Mesenchymal stem cell (in vitro differentiated cells and primary cell): ENCODE results near the gene CATSPERE.
"Not testable (repeated sequence)": the region's sequence is repeated elsewhere in the genome, so short reads cannot be mapped to it uniquely, and the experiment has no call there.

Source experiments
- DNase-seq: peaks from one replicate; pipeline ENCODE4 v3.0.0-alpha.2; 2013
- H2AFZ ChIP-seq: one replicate; pipeline ENCODE4 v1.6.1; 2013; ENCODE audit warnings: low read depth, mild to moderate bottlenecking, control low read depth, inconsistent platforms, low read length, moderate library complexity
- H2AK5ac ChIP-seq: 2 replicates; pipeline ENCODE4 v1.6.1; 2013; ENCODE audit warnings: low read length, moderate library complexity, mild to moderate bottlenecking, inconsistent platforms; ENCODE audit not compliant: severe bottlenecking
- H2BK120ac ChIP-seq: one replicate; pipeline ENCODE4 v1.6.1; 2013; ENCODE audit warnings: low read depth, mild to moderate bottlenecking, inconsistent platforms, low read length, moderate library complexity
- H2BK12ac ChIP-seq, 2 experiments: one replicate each; pipeline ENCODE4 v1.6.1; 2013; ENCODE audit warnings: inconsistent platforms in 2 of 2, low read length in 2 of 2, mild to moderate bottlenecking in 2 of 2, moderate library complexity in 2 of 2, control low read depth in 1 of 2
- H2BK15ac ChIP-seq: one replicate; pipeline ENCODE4 v1.6.1; 2013; ENCODE audit warnings: mild to moderate bottlenecking, low read depth, inconsistent platforms; ENCODE audit not compliant: poor library complexity, severe bottlenecking
- H2BK5ac ChIP-seq: 2 replicates; pipeline ENCODE4 v1.6.1; 2013; ENCODE audit warnings: low read depth, mild to moderate bottlenecking, low read length, control low read depth, inconsistent platforms; ENCODE audit not compliant: poor library complexity, severe bottlenecking
- H3K14ac ChIP-seq, 2 experiments: one replicate each; pipeline ENCODE4 v1.6.1; 2013; ENCODE audit warnings: inconsistent platforms in 2 of 2, low read length in 2 of 2, control low read depth in 1 of 2, mild to moderate bottlenecking in 1 of 2, moderate library complexity in 1 of 2
- H3K18ac ChIP-seq, 2 experiments: one replicate each; pipeline ENCODE4 v1.6.1; 2013; ENCODE audit warnings: inconsistent platforms in 2 of 2, low read length in 2 of 2, control low read depth in 1 of 2, low read depth in 1 of 2, mild to moderate bottlenecking in 1 of 2
- H3K23ac ChIP-seq, 2 experiments: one replicate each; pipeline ENCODE4 v1.6.1; 2013; ENCODE audit warnings: inconsistent platforms in 2 of 2, low read length in 2 of 2, mild to moderate bottlenecking in 2 of 2, moderate library complexity in 2 of 2, control low read depth in 1 of 2
- H3K27ac ChIP-seq: 2 replicates; pipeline ENCODE4 v1.5.1; 2013; ENCODE audit warnings: mild to moderate bottlenecking, moderate library complexity, low read length, control low read depth, inconsistent platforms; ENCODE audit not compliant: poor library complexity, severe bottlenecking
- H3K27me3 ChIP-seq, 2 experiments: 2 replicates each; pipeline versions ENCODE4 v1.6.1 to v1.7.0; 2013; ENCODE audit warnings: low read length in 2 of 2, mild to moderate bottlenecking in 2 of 2, moderate library complexity in 2 of 2, control low read depth in 1 of 2, inconsistent platforms in 1 of 2; ENCODE audit not compliant: control insufficient read depth in 1 of 2, insufficient read depth in 1 of 2
- H3K36me3 ChIP-seq, 2 experiments: 2 replicates each; pipeline versions ENCODE4 v1.6.1 to v1.7.0; 2013; ENCODE audit warnings: low read length in 2 of 2, control low read depth in 1 of 2, inconsistent platforms in 1 of 2, low read depth in 1 of 2, mild to moderate bottlenecking in 1 of 2; ENCODE audit not compliant: insufficient read depth in 2 of 2, control insufficient read depth in 1 of 2
- H3K4ac ChIP-seq, 2 experiments: one replicate each; pipeline ENCODE4 v1.6.1; 2013; ENCODE audit warnings: inconsistent platforms in 2 of 2, low read length in 2 of 2, mild to moderate bottlenecking in 2 of 2, moderate library complexity in 2 of 2, control low read depth in 1 of 2, low read depth in 1 of 2
- H3K4me1 ChIP-seq: 2 replicates; pipeline ENCODE4 v1.6.1; 2013; ENCODE audit warnings: low read depth, low read length, control low read depth; ENCODE audit not compliant: control insufficient read depth, insufficient read depth
- H3K4me2 ChIP-seq: 2 replicates; pipeline ENCODE4 v1.6.1; 2013; ENCODE audit warnings: low read length, mild to moderate bottlenecking, inconsistent platforms; ENCODE audit not compliant: poor library complexity, severe bottlenecking
- H3K4me3 ChIP-seq, 2 experiments: 2 replicates each; pipeline versions ENCODE4 v1.5.1 to v1.7.0; 2013; ENCODE audit warnings: low read length in 2 of 2, mild to moderate bottlenecking in 2 of 2, control low read depth in 1 of 2, low read depth in 1 of 2; ENCODE audit not compliant: insufficient read depth in 1 of 2
- H3K79me1 ChIP-seq: replicated peaks from 2 replicates; pipeline ENCODE4 v1.6.1; 2013; ENCODE audit warnings: mild to moderate bottlenecking, control low read depth, low read length, inconsistent platforms; ENCODE audit not compliant: poor library complexity, severe bottlenecking
- H3K9ac ChIP-seq: 2 replicates; pipeline ENCODE4 v1.7.0; 2013; ENCODE audit warnings: mild to moderate bottlenecking, low read length, moderate library complexity
- H3K9me3 ChIP-seq: 2 replicates; pipeline ENCODE4 v1.7.0; 2013; ENCODE audit warnings: mild to moderate bottlenecking, low read length; ENCODE audit not compliant: control insufficient read depth
- H4K8ac ChIP-seq: one replicate; pipeline ENCODE4 v1.6.1; 2013; ENCODE audit warnings: inconsistent platforms, mild to moderate bottlenecking, low read length, moderate library complexity
- H4K91ac ChIP-seq: one replicate; pipeline ENCODE4 v1.6.1; 2013; ENCODE audit warnings: mild to moderate bottlenecking, low read length, inconsistent platforms
- WGBS: methylation state at CpG from one replicate; pipeline ENCODE4 v1.1.7; 2013; ENCODE audit warnings: mixed read lengths; 5-methylcytosine and 5-hydroxymethylcytosine counted together

Gene CATSPERE

DNA sequence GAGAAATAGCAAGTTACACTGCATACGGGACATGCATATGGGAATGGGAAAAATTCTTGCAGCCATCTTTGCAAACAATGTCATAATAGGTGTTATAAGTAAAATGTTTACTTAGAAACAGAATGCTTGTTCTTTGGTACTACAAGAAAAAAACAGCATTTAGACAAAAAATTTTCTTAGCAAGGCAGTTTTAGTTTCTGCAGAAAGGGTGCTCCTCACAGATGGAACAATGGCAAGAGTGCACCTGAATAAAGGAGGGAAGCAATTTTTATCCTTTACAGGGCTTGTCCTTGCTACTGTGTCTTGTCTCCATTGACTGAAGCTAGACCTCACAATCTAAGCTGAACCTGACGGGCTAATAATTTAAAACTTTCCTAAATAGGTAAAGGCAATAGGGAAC, 112.7 kb downstream of the CATSPERE start:
- Histone ChIP-seq H2BK15ac (no peak overlapping the region), H3K9ac (no peak overlapping the region), H2BK5ac (no peak overlapping the region), H3K36me3 (peaks cover 7 to 24% of the 10 kb centered on the region in 2 experiments), H2AK5ac (no peak overlapping the region), H3K14ac (no peak overlapping the region), H3K18ac (no peak overlapping the region), H3K27me3 (no peaks in the 10 kb centered on the region), H3K79me1 (no peaks in the 10 kb centered on the region), H2BK120ac (no peak overlapping the region), H2BK12ac (no peak overlapping the region), H3K27ac (no peak overlapping the region), H3K23ac (no peak overlapping the region), H2AFZ (no peak overlapping the region), H3K9me3 (peaks cover 85% of the 10 kb centered on the region), H3K4ac (no peak overlapping the region), H3K4me2 (no peak overlapping the region), H4K91ac (no peak overlapping the region), H3K4me3 (peak overlapping the region in 1 of 2 experiments; percentile 14), H4K8ac (no peak overlapping the region), H3K4me1 (no peaks in the 10 kb centered on the region)
- no CpG with 5 or more reads among the region's 2 CpGs for WGBS
- no peak for DNase-seq

DNA sequence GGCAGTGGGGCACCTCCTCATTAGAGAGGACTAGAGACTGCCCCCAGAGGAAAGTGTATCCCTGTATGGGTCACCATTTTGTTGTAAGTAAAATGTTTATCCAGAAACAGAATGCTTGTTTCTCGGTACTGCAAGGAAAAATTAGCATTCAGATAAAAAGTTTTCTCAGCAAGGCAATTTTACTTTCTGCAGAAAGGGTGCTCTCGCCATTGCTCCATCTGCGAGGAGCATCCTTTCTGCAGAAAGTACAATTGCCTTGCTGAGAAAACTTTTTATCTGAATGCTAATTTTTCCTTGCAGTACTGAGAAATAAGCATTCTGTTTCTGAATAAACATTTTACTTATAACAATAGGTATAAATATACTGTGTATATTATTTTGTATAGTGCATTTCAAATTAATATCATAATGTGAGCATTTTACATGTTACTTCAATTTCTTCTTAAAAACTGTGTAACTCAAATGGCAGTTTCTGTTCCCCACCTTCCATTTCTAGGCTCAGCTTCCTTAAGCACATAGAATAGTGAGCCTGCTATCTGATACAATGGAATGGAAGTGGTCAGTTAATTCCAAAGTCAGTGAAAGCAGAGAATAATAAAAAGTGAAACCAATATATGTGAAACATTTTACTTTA, 115.3 kb downstream of the CATSPERE start:
- no peak overlapping the region for H3K4ac ChIP-seq
- 90% methylated on average over 2 of the region's 3 CpGs for WGBS

GRCh38 chr1:244578205-244578604, 117.1 kb downstream of the CATSPERE start:
- H3K27me3 ChIP-seq, H4K91ac ChIP-seq, H3K4me2 ChIP-seq, H2AK5ac ChIP-seq, H3K9ac ChIP-seq, H4K8ac ChIP-seq, H3K18ac ChIP-seq, H2BK5ac ChIP-seq, H2AFZ ChIP-seq, H3K14ac ChIP-seq, H2BK15ac ChIP-seq, H3K27ac ChIP-seq, H2BK120ac ChIP-seq, H3K4me1 ChIP-seq, H3K79me1 ChIP-seq, H3K23ac ChIP-seq, H3K4ac ChIP-seq, H2BK12ac ChIP-seq, DNase-seq: not testable (repeated sequence)
- Histone ChIP-seq H3K4me3 (peak overlapping the region in 1 of 2 experiments; percentile 37), H3K36me3 (peaks cover 7 to 20% of the 10 kb centered on the region in 2 experiments), H3K9me3 (peaks cover 75% of the 10 kb centered on the region)
- 88% methylated on average over 5 of the region's 7 CpGs for WGBS

More for the DNA sequence above, 115.3 kb downstream of the CATSPERE start:
- Histone ChIP-seq H2BK15ac (no peak overlapping the region), H2BK120ac (no peak overlapping the region), H3K9ac (no peak overlapping the region), H2BK5ac (no peak overlapping the region), H3K79me1 (no peaks in the 10 kb centered on the region), H3K27ac (no peak overlapping the region), H2AK5ac (no peak overlapping the region), H3K9me3 (peaks cover 92% of the 10 kb centered on the region), H3K36me3 (peaks cover 7 to 28% of the 10 kb centered on the region in 2 experiments), H3K4me1 (no peaks in the 10 kb centered on the region), H3K4me2 (no peak overlapping the region), H3K27me3 (no peaks in the 10 kb centered on the region), H4K8ac (no peak overlapping the region), H4K91ac (no peak overlapping the region), H3K18ac (no peak overlapping the region), H2AFZ (no peak overlapping the region), H3K4me3 (peak overlapping the region in 1 of 2 experiments; percentile 44), H2BK12ac (no peak overlapping the region), H3K23ac (no peak overlapping the region), H3K14ac (no peak overlapping the region)
- no peak for DNase-seq

- WGBS, result 72% methylated on average over 11 of the region's 11 CpGs
- H4K91ac ChIP-seq, result no peak overlapping the region
- H2BK120ac ChIP-seq, result no peak overlapping the region
- peaks cover 26% of the 10 kb centered on the region for H3K9me3 ChIP-seq
- no peak overlapping the region for H2AFZ ChIP-seq
- no peak overlapping the region for H2AK5ac ChIP-seq
- H2BK5ac ChIP-seq, result no peak overlapping the region
- no peak overlapping the region for H3K4me2 ChIP-seq
- no peak overlapping the region for H3K14ac ChIP-seq
- no peak overlapping the region for H3K23ac ChIP-seq
- peaks cover 0 to 22% of the 10 kb centered on the region in 2 experiments for H3K36me3 ChIP-seq
- no peak overlapping the region for H3K4ac ChIP-seq
- H3K79me1 ChIP-seq, result no peaks in the 10 kb centered on the region
- no peak overlapping the region for H2BK15ac ChIP-seq
- H2BK12ac ChIP-seq, result no peak overlapping the region
- no peak overlapping the region for H3K9ac ChIP-seq
- H3K4me1 ChIP-seq, result no peaks in the 10 kb centered on the region
- H4K8ac ChIP-seq, result no peak overlapping the region
- H3K4me3 ChIP-seq, result no peak overlapping the region
- no peaks in the 10 kb centered on the region for H3K27me3 ChIP-seq
- no peak for DNase-seq
- H3K27ac ChIP-seq, result no peak overlapping the region
- peak overlapping the region in 1 of 2 experiments; percentile 16 for H3K18ac ChIP-seq
These were observed 122.4 kb downstream of the CATSPERE start for GRCh38 chr1:244583358-244583982.
